ENCODE results near the gene DNM3.

Gene DNM3

DNA sequence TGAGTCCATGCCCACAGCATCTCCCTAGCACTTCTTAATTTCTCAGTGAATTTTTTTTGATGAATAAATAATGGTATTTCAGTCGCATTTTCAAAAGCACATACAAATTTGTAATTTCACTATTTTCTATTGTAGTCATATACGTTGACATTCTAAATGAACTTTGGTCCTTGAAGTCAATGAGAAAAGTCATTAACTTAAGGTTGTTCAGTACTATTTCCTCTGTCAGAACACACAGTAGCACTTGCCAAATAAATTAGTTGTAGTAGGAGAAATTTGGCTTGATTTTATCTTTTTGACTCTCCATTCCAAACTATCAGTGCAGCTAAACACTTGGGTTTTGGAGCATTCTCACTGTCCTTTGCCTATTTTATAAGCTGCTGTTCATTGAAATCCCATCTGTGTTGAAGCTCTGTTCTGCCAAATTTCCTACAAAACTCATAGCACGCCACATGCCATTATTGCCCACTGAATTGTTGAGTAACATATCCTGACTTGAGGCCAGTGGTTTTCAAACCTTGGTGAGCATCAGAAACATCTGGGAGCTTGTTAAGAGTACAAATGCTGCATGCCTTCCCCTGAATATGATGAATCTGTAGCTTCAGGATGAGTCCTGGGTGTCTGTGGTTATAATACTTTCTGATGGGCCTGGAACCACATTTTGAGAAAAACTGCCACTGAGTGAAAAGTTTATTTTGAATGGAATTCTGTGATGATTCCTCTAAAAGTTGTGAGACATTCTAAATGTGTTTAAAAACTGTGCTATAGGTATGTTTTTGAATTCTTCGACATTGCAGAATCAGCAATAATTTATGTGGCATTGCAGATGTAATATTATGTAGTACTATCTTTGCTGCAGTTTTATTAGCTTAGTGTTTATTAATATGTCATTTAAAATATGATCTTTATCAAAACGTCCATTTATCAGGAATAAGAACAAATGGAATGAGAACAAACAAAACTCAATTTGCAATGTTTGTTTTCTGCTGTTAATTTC lies 78.9 kb downstream of the DNM3 start:
- DNase-seq (ENCODE audit: low read depth), result no peak

DNA sequence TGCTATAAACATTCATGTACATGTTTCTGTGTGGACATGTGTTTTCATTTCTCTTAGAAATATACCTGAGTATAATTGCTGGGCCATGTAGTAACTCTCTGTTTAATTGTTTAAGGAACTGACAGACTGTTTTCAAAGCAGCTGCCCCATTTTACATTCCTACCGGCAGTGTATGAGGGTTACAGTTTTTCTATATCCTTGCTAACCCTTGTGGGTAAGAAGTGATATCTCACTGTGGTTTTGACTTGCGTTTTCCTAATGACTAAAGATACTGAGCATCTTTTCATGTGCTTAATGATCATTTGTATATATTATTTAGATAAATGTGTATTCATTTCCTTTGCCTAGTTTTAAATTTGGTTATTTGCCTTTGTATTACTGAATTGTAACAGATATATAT lies 81.7 kb downstream of the DNM3 start:
- no peak for DNase-seq (ENCODE audit: low read depth)

DNA sequence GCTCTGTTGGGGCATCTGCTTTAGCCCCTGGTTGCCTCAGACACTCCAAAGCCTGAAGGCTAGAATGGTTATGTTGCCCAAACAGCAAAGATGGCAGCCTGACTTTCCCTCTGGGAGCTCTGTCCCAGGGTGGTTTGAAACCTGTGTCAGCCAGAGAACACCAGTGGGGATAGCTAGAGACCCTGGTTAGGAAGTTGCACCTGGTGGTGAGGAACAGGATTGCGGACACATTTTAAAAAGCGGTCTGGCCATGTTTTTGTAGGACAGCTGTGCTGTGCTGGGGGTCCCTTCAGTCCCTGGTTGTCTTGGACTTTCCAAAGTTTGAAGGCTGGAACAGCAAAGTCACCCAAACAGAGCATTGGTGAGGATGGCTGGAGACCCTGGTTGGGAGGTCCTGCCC lies 87.8 kb downstream of the DNM3 start:
- DNase-seq (ENCODE audit: low read depth), result no peak

DNA sequence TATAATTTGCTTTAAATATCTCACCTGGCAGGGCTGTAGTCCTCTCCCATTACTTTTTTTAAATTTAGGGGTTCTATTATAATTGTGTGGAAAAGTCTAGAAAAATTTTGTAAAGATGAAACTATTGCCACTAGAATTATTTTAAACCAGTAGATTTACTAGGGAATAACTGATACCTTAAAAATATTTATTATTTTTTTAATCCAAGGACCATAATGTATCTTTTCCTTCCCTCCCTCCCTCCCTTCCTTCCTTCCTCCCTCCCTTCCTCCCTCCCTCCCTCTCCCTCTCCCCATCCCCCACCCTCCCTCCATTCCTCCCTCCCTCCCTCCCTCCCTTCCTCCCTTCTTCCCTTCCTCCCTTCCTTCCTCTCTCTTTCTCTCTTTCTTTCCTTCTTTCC lies 90.5 kb downstream of the DNM3 start:
- no peak for DNase-seq (ENCODE audit: low read depth)

DNA sequence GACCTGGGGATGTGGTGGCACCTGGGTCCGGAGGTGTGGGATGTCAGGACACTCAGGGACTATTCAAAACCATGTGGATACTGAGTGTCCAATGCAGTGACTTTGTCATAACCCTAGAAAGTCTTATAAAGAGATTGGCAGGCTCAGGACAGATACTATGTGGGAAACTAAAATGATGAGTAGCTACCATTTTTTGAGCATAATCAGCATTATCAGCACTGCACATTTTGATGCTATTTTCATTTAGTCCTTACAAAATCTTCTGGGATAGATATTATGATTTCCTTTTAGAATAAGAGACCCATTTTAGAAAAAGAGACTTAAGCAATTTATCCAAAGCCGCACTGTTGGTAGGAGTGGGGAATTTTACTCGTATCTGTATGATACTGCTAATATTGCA lies 93.4 kb downstream of the DNM3 start:
- no peak for DNase-seq (ENCODE audit: low read depth)

DNA sequence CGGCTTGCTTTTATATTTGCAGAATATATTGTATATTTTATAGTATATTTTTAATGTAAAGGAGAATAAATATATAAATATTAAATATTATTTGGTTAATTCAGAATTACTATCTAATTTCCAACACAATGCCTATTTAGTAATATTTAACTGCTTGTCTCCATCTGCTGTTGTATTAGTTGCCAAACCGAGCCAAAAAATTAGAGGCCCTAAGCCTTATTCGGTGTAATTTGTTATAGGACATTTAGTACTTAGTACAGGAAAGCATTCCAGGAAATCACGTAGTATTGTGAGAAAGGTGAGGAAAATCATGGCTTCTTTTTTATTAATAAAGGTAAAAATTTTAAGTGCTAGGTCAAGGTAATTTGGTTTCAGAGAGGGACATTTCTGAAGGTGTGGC lies 93.8 kb downstream of the DNM3 start:
- DNase-seq (ENCODE audit: low read depth), result no peak

DNA sequence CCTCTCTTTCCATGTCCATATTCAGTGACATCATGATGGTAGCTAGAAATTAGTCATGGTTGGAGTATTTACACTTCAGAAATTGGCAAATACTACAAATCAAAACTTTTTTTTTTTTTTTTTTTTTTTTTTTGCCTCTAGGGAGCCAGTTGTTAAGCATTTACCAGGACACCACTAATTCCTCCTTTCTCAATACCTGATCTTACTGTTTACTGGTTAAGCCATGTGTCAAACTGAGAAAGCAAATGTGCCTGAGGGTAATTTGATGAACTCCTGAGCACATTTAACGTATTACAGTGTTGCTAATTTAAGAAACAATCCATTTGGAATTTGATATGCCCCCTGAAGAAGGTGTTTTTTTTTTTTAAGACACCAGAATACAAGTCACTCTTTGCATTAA lies 94.4 kb downstream of the DNM3 start:
- DNase-seq (ENCODE audit: low read depth), result no peak

DNA sequence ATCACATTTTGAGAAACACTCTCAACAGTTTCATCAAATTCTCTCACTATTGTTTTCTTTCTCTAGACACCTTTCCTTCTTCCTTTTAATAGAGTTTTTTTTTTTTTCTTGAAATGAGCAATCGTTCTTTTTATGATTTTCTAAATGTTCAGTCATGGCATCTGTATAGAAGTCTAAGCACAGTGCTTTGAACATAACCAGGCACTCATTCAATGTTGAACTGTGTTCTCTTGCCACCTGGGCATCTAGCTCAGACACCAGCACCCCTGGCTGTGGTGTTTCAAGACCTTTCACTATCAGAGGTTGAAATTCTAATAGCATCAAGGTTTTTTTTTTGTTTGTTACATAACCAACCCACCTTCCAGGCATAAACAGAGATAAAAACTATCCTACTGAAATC lies 96.6 kb downstream of the DNM3 start:
- no peak for DNase-seq (ENCODE audit: low read depth)

DNA sequence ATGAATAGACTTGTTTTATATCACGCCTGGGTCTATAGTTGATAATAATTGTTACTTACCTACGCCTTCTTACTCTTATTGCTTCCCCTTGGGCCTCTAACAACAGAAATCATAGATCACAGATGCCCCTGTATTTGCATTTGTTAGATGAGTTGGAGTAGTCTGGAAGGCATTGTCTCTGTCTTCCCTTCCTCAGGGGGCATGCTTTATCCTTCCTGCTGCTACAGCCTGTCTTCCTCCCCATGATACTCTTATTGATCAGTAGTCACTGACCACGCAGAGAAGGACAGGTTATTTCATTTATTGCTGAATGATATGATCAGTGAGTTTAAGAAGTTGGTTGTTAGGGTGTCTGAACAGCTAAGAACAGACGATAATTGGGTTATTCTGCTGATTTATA lies 98.4 kb downstream of the DNM3 start:
- no peak for DNase-seq (ENCODE audit: low read depth)

DNA sequence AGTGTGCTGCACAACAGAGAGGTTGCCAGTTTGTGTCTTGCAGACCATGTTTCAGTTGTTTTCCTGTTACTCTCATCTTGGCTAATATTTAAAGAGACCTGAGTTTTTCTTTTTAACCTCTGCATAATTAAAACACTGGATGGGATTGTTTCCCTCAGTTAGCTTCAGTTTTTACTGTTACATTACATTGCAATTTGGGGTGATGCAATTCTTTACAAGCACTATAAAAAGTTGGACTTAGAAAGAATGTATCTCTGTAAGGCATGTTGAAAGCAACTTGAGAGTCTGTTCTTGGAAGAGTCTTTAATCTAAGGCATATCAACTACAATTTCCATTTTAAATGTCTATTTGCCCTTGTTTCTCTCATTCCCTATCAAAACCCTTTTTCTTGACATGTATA lies 99.1 kb downstream of the DNM3 start:
- no peak for DNase-seq (ENCODE audit: low read depth)

DNA sequence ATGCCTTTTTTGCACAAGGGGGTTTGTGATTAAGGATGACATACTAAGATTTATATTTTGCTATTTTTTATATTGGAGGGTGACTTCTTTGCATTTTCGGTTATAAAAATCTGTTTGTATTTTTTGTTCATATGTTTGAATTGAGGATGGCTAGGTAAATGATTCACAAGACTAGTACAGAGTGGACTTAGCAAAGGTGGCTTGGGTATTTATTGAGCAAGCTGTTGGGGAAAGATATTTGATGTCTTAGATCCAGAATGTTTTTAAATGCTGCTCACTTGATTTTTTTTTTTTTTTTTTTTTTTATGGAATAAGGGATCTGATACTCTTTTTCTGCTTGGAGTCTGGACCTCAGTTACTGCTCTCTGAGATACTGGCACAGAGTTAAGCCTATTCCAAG lies 100.6 kb downstream of the DNM3 start:
- DNase-seq (ENCODE audit: low read depth), result no peak

DNA sequence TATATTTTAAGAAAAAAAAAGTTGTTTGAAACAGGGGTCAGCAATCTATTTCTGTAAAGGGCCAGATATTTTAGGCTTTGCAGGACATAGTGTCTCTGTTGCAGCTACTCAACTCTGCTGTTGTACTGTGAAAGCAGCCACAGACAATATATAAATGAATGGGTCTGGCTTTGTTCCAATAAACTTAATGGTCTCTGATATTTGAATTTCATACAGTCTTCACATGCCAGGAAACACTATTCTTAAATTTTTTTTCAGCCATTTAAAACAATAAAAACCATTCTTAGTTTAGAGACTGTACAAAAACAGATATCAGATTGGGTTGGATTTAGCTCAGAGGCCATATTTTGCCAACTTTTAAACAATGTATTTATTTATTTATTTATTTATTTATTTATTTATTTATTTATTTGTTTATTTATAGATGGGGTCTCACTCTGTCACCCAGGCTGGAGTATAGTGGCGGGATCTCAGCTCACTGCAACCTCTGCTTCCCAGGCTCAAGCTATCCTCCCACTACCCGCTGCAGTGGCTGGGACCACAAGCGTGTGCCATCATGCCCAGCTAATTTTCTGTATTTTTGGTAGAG lies 102.8 kb downstream of the DNM3 start:
- DNase-seq (ENCODE audit: low read depth), result no peak

DNA sequence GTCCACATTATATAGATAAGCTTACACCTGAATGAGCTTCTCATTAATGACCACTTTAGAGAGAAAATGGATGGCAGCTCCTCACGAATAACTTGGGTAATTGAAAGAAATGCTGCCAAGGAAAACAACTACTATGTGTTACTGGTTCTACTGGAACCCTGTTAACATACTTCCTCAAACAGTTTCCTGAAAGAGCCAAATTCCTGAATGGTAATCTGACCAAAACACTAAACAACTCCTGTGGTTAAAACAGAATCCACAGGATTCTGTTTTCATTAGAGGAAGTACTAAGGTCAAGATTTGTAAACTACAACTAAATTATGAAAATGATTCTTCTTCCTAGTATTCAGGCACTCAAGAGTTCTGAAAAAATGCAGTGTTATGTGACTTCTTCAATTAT lies 107.2 kb downstream of the DNM3 start:
- no peak for DNase-seq (ENCODE audit: low read depth)

DNA sequence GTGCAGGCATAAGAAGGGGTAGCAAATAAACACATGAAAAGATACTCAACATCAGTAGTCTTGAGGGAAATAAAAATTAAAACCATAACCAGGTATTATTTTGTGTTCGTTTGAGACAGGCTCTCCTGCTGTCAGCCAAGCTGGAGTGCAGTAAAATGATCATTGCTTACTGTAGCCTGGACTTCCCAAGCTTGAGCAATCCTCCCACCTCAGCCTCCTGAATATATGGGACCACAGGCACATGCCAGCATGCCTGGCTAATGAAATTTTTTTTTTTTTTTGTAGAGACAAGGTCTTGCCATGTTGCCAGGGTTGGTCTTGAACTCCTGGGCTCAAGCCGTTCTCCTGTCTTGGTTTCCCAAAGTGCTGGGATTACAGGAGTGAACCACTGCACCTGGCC lies 108.0 kb downstream of the DNM3 start:
- no peak for DNase-seq (ENCODE audit: low read depth)

DNA sequence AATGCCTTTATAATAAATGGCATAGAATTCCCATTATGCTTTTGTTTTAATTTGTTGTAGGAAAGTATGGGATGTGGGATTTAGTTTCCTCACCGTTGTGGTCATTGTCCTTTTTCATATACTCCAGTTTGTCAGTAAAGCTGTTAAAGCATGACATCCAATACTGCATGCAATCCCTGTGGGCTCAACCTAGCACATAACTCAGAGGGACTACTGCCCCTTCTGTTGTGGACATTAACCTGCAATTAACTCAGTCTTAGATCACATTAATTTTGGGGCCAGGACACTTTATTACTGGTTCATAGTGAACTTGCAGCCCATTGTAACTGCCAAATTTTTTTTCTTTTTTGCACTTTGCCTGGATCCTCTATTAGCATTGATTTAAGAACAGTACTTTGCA lies 112.5 kb downstream of the DNM3 start:
- no peak for DNase-seq (ENCODE audit: low read depth)

DNA sequence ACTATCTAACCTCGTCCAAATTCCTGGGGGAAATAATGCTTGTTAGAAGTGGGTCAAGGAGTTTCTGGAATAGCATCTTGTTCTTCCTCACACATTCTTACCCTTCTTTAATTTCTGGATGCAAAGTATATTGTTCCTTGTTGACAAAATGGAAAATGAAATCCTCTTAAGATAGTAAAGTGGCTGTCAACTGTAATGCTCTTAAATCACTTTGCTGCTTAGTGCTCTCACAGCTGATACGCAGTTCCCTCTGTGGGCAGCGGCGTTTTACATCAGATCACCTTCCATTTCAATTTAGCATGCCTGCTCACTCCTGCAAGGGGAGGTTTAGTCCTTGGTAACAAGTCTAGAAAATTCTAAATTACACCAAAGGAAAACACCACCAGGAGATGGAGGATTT lies 113.1 kb downstream of the DNM3 start:
- no peak for DNase-seq (ENCODE audit: low read depth)

DNA sequence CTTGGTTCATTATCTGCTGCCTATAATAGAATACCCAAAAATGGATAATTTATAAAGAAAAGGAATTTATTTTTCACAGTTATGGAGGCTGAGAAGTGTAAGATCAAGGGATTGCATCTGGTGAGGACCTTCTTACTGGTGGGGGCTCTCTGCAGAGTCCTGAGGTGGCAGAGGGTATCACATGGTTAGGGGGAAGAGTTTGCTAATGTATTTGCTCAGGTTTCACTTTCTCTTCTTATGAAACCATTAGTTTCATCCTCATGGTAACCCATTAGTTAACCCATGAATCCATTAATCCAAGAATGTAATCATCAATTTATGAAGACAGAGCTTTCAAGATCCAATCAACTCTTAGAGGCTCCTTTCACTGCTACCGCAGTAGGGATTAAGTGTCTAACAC lies 120.6 kb downstream of the DNM3 start:
- no peak for DNase-seq (ENCODE audit: low read depth)

DNA sequence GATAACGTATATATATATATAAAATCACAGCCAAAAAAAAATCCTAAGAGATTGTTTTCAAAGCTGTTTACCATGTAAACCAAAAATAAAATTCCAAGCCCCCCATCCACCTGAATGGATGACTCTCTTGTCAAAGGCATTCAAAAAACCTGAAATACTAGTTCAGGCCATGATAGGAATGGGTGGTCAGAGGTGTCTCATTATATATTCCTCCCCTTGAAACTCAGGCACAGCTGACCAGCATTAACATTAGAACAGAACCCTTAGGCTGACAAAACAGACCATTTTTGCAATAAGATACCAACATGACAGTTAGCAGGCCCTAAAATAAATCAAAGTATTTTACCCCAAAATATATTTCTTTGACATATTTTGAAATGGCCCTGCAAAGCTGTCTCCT lies 122.5 kb downstream of the DNM3 start:
- DNase-seq (ENCODE audit: low read depth), result no peak

DNA sequence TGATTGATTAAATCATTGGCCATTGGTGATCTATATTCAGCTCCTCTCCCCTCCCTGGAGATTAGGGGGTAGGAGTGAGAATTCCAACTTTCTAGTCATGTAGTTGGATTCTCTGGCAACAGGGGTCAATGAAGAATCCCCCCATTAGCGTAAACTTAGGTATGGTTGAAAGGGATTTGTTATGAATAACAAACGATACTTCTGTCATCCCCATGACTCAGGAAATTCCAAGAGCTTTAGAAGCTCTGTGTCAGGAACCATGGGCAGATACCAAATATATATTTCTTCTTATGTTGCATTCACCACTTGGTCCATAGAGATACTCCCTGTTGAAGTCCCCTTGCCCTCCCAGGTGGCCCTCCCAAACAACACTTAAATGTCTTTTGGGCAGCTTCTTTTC lies 124.5 kb downstream of the DNM3 start:
- DNase-seq (ENCODE audit: low read depth), result no peak

DNA sequence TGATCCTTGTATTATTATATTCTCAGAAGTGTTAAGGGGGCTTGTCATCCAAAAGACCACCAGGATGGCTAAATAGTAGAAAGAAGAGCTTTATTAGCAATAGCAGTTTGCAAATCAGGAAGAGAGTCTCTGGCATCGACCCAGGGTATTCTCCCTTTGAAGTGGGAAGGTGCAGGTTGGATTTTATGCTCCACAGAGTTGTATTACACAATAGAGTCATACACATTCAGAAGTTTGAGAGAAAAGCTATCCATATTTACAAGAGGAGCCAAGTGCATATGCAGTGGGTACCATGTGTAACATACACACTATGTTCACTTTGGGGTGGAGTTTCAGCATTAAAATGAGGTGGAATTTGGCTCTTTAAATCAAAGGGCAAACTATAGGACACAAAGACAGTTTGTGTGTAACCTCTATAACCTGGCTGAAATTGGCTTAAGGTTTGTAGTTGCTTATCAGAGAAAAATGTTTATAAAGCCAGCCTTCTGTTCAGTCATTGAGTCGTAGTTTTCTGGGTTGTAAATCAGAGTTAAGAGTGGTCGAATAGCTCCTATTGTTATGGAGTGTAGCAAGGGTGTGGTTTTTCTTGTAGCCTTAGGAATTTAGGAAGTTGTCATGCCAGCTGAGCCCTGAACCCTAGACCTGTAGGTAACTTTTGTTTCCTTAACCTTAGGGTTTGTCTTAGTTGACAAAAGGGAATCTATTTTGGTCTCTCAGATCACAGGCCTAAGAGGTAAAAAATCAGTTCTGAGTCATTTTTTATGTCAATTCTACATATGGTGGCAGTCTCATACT lies 125.3 kb downstream of the DNM3 start:
- DNase-seq (ENCODE audit: low read depth), result no peak

DNA sequence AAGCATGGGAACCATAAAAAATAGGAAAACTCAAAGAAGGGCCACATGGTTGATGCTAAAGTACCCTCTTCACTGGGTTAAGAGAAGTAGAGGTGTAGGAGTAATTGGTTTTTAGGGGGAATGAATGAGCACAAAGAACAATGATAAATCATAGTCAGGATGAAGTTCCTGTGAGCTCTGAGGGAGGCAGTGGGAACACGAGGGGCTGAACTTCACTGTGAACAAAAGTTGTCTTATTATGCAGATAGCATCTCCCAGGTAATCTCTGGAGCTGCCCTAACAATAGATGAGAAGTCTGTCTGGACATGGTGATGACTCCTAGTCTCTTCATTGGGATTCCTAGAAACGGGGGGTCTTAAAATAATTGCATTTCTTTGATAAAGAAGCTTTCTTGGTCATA lies 127.9 kb downstream of the DNM3 start:
- no peak for DNase-seq (ENCODE audit: low read depth)

DNA sequence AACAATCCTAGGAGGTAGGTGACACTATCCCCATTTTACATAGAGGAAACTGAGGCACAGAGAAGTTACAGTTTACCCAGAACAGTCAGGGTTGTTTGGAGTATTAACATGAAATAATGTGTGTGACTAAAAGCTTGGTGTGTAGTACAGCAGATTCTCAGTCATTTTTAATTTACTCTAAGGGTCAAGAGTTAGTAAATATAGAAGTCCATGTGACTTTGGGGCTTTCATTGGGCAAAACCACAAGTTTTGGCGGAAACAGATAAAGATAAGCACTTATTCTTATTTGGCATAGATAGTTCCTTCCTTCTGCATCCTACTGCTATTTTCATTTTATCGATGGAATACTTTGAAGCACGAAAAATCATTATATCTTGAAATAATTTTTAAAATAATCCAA lies 128.5 kb downstream of the DNM3 start:
- no peak for DNase-seq (ENCODE audit: low read depth)

DNA sequence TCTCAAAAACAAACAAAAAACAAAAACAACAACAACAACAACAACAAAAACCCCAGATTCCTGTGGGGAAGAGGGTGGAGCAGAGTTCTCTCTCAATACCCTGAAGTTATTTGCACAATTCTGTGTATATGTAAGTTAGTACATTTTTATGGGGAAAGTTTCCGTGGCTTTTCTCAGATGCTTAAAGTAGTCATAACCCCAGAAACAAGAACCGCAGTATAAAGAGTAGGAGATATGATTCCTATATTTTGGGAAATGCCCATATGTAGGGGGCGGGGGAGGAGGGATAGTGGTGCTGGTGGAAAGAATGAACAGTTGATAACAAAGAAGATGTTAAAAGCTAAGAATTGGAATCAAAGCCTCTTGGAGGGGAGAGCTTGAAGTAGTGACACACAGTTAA lies 131.5 kb downstream of the DNM3 start:
- DNase-seq (ENCODE audit: low read depth), result no peak

All from activated T-cell treated with anti-CD3 and anti-CD28 coated beads for 24 hours (primary cell).